22Rv1 (cell line): ENCODE results near the gene MPP4.
A peak's percentile ranks its signal among the peaks of the same experiment; 100 is the strongest.

Experiments used
- H3K27ac ChIP-seq: fragments of 450-650 bp; 2 replicates; pipeline ENCODE4 v1.5.1; 2017
- CTCF ChIP-seq: fragments of 450-650 bp; IDR thresholded peaks from 2 replicates; pipeline ENCODE4 v1.5.1; 2017; ENCODE audit warnings: mild to moderate bottlenecking
- ZFX ChIP-seq: fragments of 450-650 bp; IDR thresholded peaks from 2 replicates; pipeline ENCODE4 v1.6.1; 2017; ENCODE audit warnings: antibody characterized with exemption, borderline replicate concordance

Gene MPP4

GRCh38 chr2:201643216-201643890 lies 55.1 kb downstream of the MPP4 start, which contains the start of gene TMEM237:
TMEM237 (minus strand) TSS chr2:201643503; CDS start chr2:201643400, 103 bp downstream.
- H3K27ac ChIP-seq: peak within 1 kb of the TSS; percentile 74
- TF ChIP-seq ZFX: no peak

GRCh38 chr2:201642579-201643215 lies 55.7 kb downstream of the MPP4 start:
- H3K27ac ChIP-seq: peak overlapping the region; percentile 74
- TF ChIP-seq CTCF: 0 out of 2 replicates have a peak, but pooled peaks have one; percentile 2
- no peak for TF ChIP-seq ZFX

GRCh38 chr2:201642086-201642578 lies 56.3 kb downstream of the MPP4 start:
- peak overlapping the region; percentile 74 for H3K27ac ChIP-seq
- TF ChIP-seq ZFX: no peak
- no peak for TF ChIP-seq CTCF

- H3K27ac ChIP-seq: no peak overlapping the region
- TF ChIP-seq ZFX: no peak
- TF ChIP-seq CTCF: no peak
These were observed 59.2 kb downstream of the MPP4 start for GRCh38 chr2:201639205-201639604.

- no peak for TF ChIP-seq CTCF
- no peak for TF ChIP-seq ZFX
These were observed 60.1 kb downstream of the MPP4 start for GRCh38 chr2:201638326-201638725.

GRCh38 chr2:201633661-201634249 lies 64.7 kb downstream of the MPP4 start:
- TF ChIP-seq CTCF: no peak
- TF ChIP-seq ZFX: no peak

More at GRCh38 chr2:201638326-201638725, 60.1 kb downstream of the MPP4 start:
- no peak overlapping the region for H3K27ac ChIP-seq

GRCh38 chr2:201631041-201631440 lies 67.4 kb downstream of the MPP4 start:
- TF ChIP-seq CTCF: no peak
- TF ChIP-seq ZFX: no peak
- no peak overlapping the region for H3K27ac ChIP-seq

More at GRCh38 chr2:201633661-201634249, 64.7 kb downstream of the MPP4 start:
- no peak overlapping the region for H3K27ac ChIP-seq
